GM18907 (cell line): ENCODE measurements around the gene KRT14.

ENCODE experiments used
- ATAC-seq: cut with Tn5 transposase; IDR thresholded peaks from one replicate; pipeline ENCODE4 v1.9.1; 2021; ENCODE audit warnings: mild to moderate bottlenecking, moderate library complexity; ENCODE audit not compliant: unreplicated experiment

KRT14 gene

GRCh38 chr17:41533613-41534012, 53.1 kb downstream of the KRT14 start:
- ATAC-seq, result no peak

- ATAC-seq, result no peak
Measured at GRCh38 chr17:41532947-41533570, 53.6 kb downstream of the KRT14 start.
